ENCODE results near the gene ADNP. TPM values are rescaled to one million over a fixed set of nuclear protein-coding genes. Genes with fewer than 3 reads are reported as not detected.

The ADNP gene
- total and polyA plus RNA-seq, 2 of the 13 experiments (the other 11 are each of a cell fraction or from before 2014, with no cell fraction given), result 21.0 to 21.5 TPM

GRCh38 chr20:50856475-50857041, 74.7 kb downstream of the ADNP start (continued):
- no peak for TF ChIP-seq FOXP4 (CRISPR knock-in tag; IDR thresholded peaks at IDR 0.05)
- TF ChIP-seq EZH2 (conservative IDR thresholded peaks at IDR 0.05; ENCODE audit: low read depth, low read length), result no peak
- 0 out of 2 replicates have a peak, but pooled peaks have one; percentile 48 for TF ChIP-seq SKIL (CRISPR knock-in tag; IDR thresholded peaks at IDR 0.05; ENCODE audit: borderline replicate concordance)
- TF ChIP-seq PITX1 (CRISPR knock-in tag; IDR thresholded peaks at IDR 0.05), result no peak
- peak; percentile 24 for TF ChIP-seq TBX2 (CRISPR knock-in tag; IDR thresholded peaks at IDR 0.05; ENCODE audit: borderline replicate concordance)
- no peak for TF ChIP-seq ZEB1 (IDR thresholded peaks at IDR 0.05; ENCODE audit: insufficient replicate concordance, low read depth)
- TF ChIP-seq HNF4G (IDR thresholded peaks at IDR 0.05; ENCODE audit: borderline replicate concordance, low read depth, low read length), result no peak
- no peak for TF ChIP-seq HNF4G (CRISPR knock-in tag; IDR thresholded peaks at IDR 0.05; ENCODE audit: borderline replicate concordance, low read depth)
- no peak for TF ChIP-seq ZBTB43 (CRISPR knock-in tag; conservative IDR thresholded peaks at IDR 0.05)
- TF ChIP-seq NR2F2 (IDR thresholded peaks at IDR 0.05; ENCODE audit: borderline replicate concordance, low read depth), result no peak
- no peak for TF ChIP-seq BRD4 (CRISPR knock-in tag; IDR thresholded peaks at IDR 0.05)
- no peak for TF ChIP-seq MEIS2 (CRISPR knock-in tag; IDR thresholded peaks at IDR 0.05)
- no peak for TF ChIP-seq SIX1 (CRISPR knock-in tag; IDR thresholded peaks at IDR 0.05; ENCODE audit: borderline replicate concordance)
- TF ChIP-seq HNRNPK (IDR thresholded peaks at IDR 0.05; ENCODE audit: low read depth, low read length, poor library complexity, severe bottlenecking), result no peak
- TF ChIP-seq FOXO1 (CRISPR knock-in tag; IDR thresholded peaks at IDR 0.05), result no peak
- TF ChIP-seq ZNF772 (CRISPR knock-in tag; IDR thresholded peaks at IDR 0.05), result no peak
- no peak for TF ChIP-seq ZUFSP (CRISPR knock-in tag; IDR thresholded peaks at IDR 0.05; ENCODE audit: borderline replicate concordance)
- TF ChIP-seq ZNF253 (CRISPR knock-in tag; IDR thresholded peaks at IDR 0.05; ENCODE audit: borderline replicate concordance), result no peak
- no peak for TF ChIP-seq ZBTB7B (CRISPR knock-in tag; IDR thresholded peaks at IDR 0.05)
- TF ChIP-seq ZFP91 (CRISPR knock-in tag; IDR thresholded peaks at IDR 0.05; ENCODE audit: borderline replicate concordance), result no peak
- TF ChIP-seq NFYB (CRISPR knock-in tag; IDR thresholded peaks at IDR 0.05), result no peak

Data from HepG2 (cell line).